Small intestine (tissue), 7 donors: ENCODE data around the gene BET1. TPM values are rescaled to one million over a fixed set of nuclear protein-coding genes. Genes with fewer than 3 reads are reported as not detected.

ENCODE experiments used
- DNase-seq, 2 donors: peaks; one replicate each; pipeline versions ENCODE4 v3.0.0 to v3.0.0-alpha.2; 2013
- FAIRE-seq: peaks from 2 replicates; lab custom pipeline; 2012; peaks lifted over from hg19 to GRCh38; lab: Jason Lieb, UNC
- H3K27ac ChIP-seq, 3 donors: one replicate each; pipeline ENCODE4 v1.5.1; 2013; ENCODE audit warnings: low read length in 2 of 3, mild to moderate bottlenecking in 2 of 3, control low read depth in 1 of 3, inconsistent platforms in 1 of 3, low read depth in 1 of 3, moderate library complexity in 1 of 3
- H3K27me3 ChIP-seq, 3 donors: one replicate each; pipeline ENCODE4 v1.6.1; 2013; ENCODE audit warnings: low read length in 3 of 3, inconsistent platforms in 1 of 3; ENCODE audit not compliant: control insufficient read depth in 3 of 3, insufficient read depth in 3 of 3
- H3K36me3 ChIP-seq, 3 donors: one replicate each; pipeline ENCODE4 v1.6.1; 2013; ENCODE audit warnings: low read length in 3 of 3, inconsistent platforms in 1 of 3, low read depth in 1 of 3, mild to moderate bottlenecking in 1 of 3, moderate library complexity in 1 of 3; ENCODE audit not compliant: control insufficient read depth in 3 of 3, insufficient read depth in 2 of 3
- H3K4me1 ChIP-seq, 3 donors: one replicate each; pipeline ENCODE4 v1.6.1; 2013; ENCODE audit warnings: low read length in 2 of 3, inconsistent platforms in 1 of 3, low read depth in 1 of 3, mild to moderate bottlenecking in 1 of 3, moderate library complexity in 1 of 3; ENCODE audit not compliant: control insufficient read depth in 3 of 3, insufficient read depth in 2 of 3
- H3K4me3 ChIP-seq, 3 donors: one replicate each; pipeline ENCODE4 v1.5.1; 2013; ENCODE audit warnings: low read length in 3 of 3, control low read depth in 1 of 3, inconsistent platforms in 1 of 3, low read depth in 1 of 3, mild to moderate bottlenecking in 1 of 3, moderate library complexity in 1 of 3
- H3K9me3 ChIP-seq, 2 donors: one replicate each; pipeline ENCODE4 v1.6.1; 2013; ENCODE audit warnings: low read depth in 1 of 2, low read length in 1 of 2; ENCODE audit not compliant: control insufficient read depth in 2 of 2, insufficient read depth in 1 of 2
- WGBS, 3 donors: extraction: QIAGEN DNeasy Blood & Tissue Kit; methylation state at CpG; one replicate each; pipeline ENCODE4 v1.1.7; 2013; 5-methylcytosine and 5-hydroxymethylcytosine counted together
- polyA plus RNA-seq, 4 donors: library from polyadenylated mRNA; stranded (reverse) in 3 of 4; unstranded in 1 of 4; fragments of 200-250 nt in 3 of 4; fragments of 120-200 nt in 1 of 4; gene quantifications; one replicate each; pipeline versions ENCODE4 v1.2.1 to v1.2.3, GENCODE V29; 2013
- donor health status: healthy with polysubstance abuse.
- donor health status: control.
- donor health status: control.
- donor health status: Bipolar disorder and iron deficiency.
- donor health status: healthy.

The BET1 gene
- polyA plus RNA-seq, 4 donors = 22.4 to 78.5 (median 47.2) TPM

GRCh38 chr7:93984024-93984423 is 20.1 kb downstream of the BET1 start:
- DNase-seq (no peak), FAIRE-seq (no peak)
- H3K36me3 ChIP-seq = no peaks in the 10 kb centered on the region
- peaks cover 0 to 5% (median 0%) of the 10 kb centered on the region in 3 donors for H3K4me1 ChIP-seq
- no peaks in the 10 kb centered on the region for H3K9me3 ChIP-seq
- H3K4me3 ChIP-seq = no peak overlapping the region
- no peaks in the 10 kb centered on the region for H3K27me3 ChIP-seq
- no peak overlapping the region for H3K27ac ChIP-seq

GRCh38 chr7:93981480-93981874 is 22.7 kb downstream of the BET1 start:
- WGBS, 3 donors = 33 to 65% (median 50%) methylated on average over 2 of the region's 2 CpGs
- peak overlapping the region in 1 of 3 donors; percentile 27 for H3K27ac ChIP-seq
- no peaks in the 10 kb centered on the region for H3K9me3 ChIP-seq
- FAIRE-seq (no peak), DNase-seq (peak in 1 of 2 donors; percentile 17)
- no peaks in the 10 kb centered on the region for H3K27me3 ChIP-seq
- no peak overlapping the region for H3K4me3 ChIP-seq
- H3K36me3 ChIP-seq = no peaks in the 10 kb centered on the region
- peaks cover 0 to 5% (median 0%) of the 10 kb centered on the region in 3 donors for H3K4me1 ChIP-seq

- FAIRE-seq = peak; percentile 5
- H3K27me3 ChIP-seq = no peaks in the 10 kb centered on the region
- peaks cover 0 to 5% (median 0%) of the 10 kb centered on the region in 3 donors for H3K4me1 ChIP-seq
- peak overlapping the region in 1 of 3 donors; percentile 69 for H3K27ac ChIP-seq
- WGBS, 3 donors = 18 to 33% (median 25%) methylated on average over 5 of the region's 5 CpGs
- H3K36me3 ChIP-seq = no peaks in the 10 kb centered on the region
- H3K9me3 ChIP-seq = no peaks in the 10 kb centered on the region
- DNase-seq = peak; percentile 4 to 23
- H3K4me3 ChIP-seq = no peak overlapping the region
These were observed 23.2 kb downstream of the BET1 start for GRCh38 chr7:93980744-93981479.

GRCh38 chr7:93977211-93977950 is 26.8 kb downstream of the BET1 start:
- DNase-seq (no peak), FAIRE-seq (no peak)
- H3K4me1 ChIP-seq = peaks cover 0 to 5% (median 0%) of the 10 kb centered on the region in 3 donors
- H3K27ac ChIP-seq = no peak overlapping the region
- H3K27me3 ChIP-seq = no peaks in the 10 kb centered on the region
- 61 to 70% (median 68%) methylated on average over 7 of the region's 7 CpGs for WGBS, 3 donors
- H3K9me3 ChIP-seq = no peaks in the 10 kb centered on the region
- no peaks in the 10 kb centered on the region for H3K36me3 ChIP-seq
- H3K4me3 ChIP-seq = no peak overlapping the region

GRCh38 chr7:93973134-93973533 is 31.0 kb downstream of the BET1 start:
- FAIRE-seq (no peak), DNase-seq (no peak)
- H3K27ac ChIP-seq = no peak overlapping the region
- H3K27me3 ChIP-seq = no peaks in the 10 kb centered on the region
- H3K4me1 ChIP-seq = no peaks in the 10 kb centered on the region
- no peaks in the 10 kb centered on the region for H3K9me3 ChIP-seq
- 85 to 97% (median 90%) methylated on average over 1 of the region's 1 CpG for WGBS, 3 donors
- no peaks in the 10 kb centered on the region for H3K36me3 ChIP-seq
- H3K4me3 ChIP-seq = no peak overlapping the region

GRCh38 chr7:93972029-93972725 is 32.0 kb downstream of the BET1 start:
- no peaks in the 10 kb centered on the region for H3K36me3 ChIP-seq

GRCh38 chr7:93968911-93969620 is 35.1 kb downstream of the BET1 start:
- WGBS, 3 donors = 66 to 76% (median 74%) methylated on average over 2 of the region's 2 CpGs
- no peak overlapping the region for H3K27ac ChIP-seq
- H3K27me3 ChIP-seq = no peaks in the 10 kb centered on the region
- H3K4me3 ChIP-seq = no peak overlapping the region
- no peak for DNase-seq
- H3K4me1 ChIP-seq = no peaks in the 10 kb centered on the region
- H3K9me3 ChIP-seq = no peaks in the 10 kb centered on the region
- no peaks in the 10 kb centered on the region for H3K36me3 ChIP-seq
- FAIRE-seq = no peak

More at GRCh38 chr7:93972029-93972725, 32.0 kb downstream of the BET1 start:
- Histone ChIP-seq H3K27ac (no peak overlapping the region), H3K9me3 (no peaks in the 10 kb centered on the region), H3K4me3 (no peak overlapping the region), H3K27me3 (no peaks in the 10 kb centered on the region), H3K4me1 (no peaks in the 10 kb centered on the region)
- 81 to 86% (median 85%) methylated on average over 6 of the region's 6 CpGs for WGBS, 3 donors
- no peak for FAIRE-seq
- DNase-seq = no peak

GRCh38 chr7:93964813-93965212 is 39.3 kb downstream of the BET1 start:
- Histone ChIP-seq H3K27me3 (no peaks in the 10 kb centered on the region), H3K4me3 (no peak overlapping the region)
- no peak for FAIRE-seq

More at GRCh38 chr7:93964813-93965212, 39.3 kb downstream of the BET1 start:
- Histone ChIP-seq H3K36me3 (no peaks in the 10 kb centered on the region), H3K4me1 (no peaks in the 10 kb centered on the region), H3K9me3 (no peaks in the 10 kb centered on the region), H3K27ac (no peak overlapping the region)
- WGBS, 3 donors = 75 to 92% (median 88%) methylated on average over 3 of the region's 3 CpGs
- DNase-seq = no peak
